Measurements from ENCODE around the gene MAP3K14.

The MAP3K14 gene

GRCh38 chr17:45339646-45340605 is 23.1 kb upstream of the MAP3K14 start:
- DNase-seq (ENCODE audit: low read depth): no peak
- no peak overlapping the region for H3K4me3 ChIP-seq (ENCODE audit: low read length)
- TF ChIP-seq, protein P1, sequence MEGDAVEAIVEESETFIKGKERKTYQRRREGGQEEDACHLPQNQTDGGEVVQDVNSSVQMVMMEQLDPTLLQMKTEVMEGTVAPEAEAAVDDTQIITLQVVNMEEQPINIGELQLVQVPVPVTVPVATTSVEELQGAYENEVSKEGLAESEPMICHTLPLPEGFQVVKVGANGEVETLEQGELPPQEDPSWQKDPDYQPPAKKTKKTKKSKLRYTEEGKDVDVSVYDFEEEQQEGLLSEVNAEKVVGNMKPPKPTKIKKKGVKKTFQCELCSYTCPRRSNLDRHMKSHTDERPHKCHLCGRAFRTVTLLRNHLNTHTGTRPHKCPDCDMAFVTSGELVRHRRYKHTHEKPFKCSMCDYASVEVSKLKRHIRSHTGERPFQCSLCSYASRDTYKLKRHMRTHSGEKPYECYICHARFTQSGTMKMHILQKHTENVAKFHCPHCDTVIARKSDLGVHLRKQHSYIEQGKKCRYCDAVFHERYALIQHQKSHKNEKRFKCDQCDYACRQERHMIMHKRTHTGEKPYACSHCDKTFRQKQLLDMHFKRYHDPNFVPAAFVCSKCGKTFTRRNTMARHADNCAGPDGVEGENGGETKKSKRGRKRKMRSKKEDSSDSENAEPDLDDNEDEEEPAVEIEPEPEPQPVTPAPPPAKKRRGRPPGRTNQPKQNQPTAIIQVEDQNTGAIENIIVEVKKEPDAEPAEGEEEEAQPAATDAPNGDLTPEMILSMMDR (IDR thresholded peaks at IDR 0.05; ENCODE audit: insufficient read depth, low read depth, low read length, missing control alignments): no peak

GRCh38 chr17:45338996-45339535 is 22.2 kb upstream of the MAP3K14 start:
- TF ChIP-seq, protein P1 (IDR thresholded peaks at IDR 0.05; ENCODE audit: insufficient read depth, low read depth, low read length, missing control alignments): no peak
- no peak for DNase-seq (ENCODE audit: low read depth)
- H3K4me3 ChIP-seq (ENCODE audit: low read length): no peak overlapping the region

DNA sequence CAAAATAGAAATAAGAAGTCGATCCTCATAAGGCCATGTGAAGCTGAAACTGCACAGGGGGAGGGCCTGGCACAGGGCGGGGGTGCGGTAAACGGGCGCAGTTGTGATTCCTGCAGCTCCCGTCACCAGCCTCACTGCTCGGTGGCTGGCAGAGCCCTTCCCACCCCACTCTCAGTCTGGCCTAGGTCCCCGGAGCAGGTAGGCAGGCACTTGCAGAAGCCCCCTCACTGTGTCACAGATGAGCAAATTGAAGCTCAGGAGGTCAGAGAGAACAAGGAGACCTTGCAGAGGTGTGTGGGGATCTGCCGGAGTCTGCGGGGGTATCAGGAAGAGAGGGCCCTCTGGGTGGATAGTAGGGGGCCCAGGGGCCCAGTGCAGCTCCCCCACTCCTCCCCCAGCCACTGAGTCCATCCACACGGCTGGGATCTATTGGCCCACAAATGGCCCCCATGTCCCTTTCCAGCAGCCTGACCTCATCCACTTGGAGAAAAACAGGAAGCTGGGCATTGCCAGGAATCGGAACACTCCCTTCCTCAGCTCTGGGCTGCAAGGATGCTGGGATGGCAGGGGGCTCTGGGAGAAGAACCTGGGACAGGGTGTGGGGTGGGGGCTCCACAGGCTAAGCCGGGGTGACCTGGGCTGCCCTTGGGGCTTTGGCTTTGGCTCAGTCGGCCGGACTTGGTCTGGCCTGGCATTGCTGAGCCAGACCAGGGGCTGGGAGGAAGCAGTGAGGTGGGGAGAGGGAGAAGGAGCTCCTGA is 21.4 kb upstream of the MAP3K14 start:
- TF ChIP-seq, protein P1 (IDR thresholded peaks at IDR 0.05; ENCODE audit: insufficient read depth, low read depth, low read length, missing control alignments): no peak
- no peak overlapping the region for H3K4me3 ChIP-seq (ENCODE audit: low read length)
- DNase-seq (ENCODE audit: low read depth): no peak

DNA sequence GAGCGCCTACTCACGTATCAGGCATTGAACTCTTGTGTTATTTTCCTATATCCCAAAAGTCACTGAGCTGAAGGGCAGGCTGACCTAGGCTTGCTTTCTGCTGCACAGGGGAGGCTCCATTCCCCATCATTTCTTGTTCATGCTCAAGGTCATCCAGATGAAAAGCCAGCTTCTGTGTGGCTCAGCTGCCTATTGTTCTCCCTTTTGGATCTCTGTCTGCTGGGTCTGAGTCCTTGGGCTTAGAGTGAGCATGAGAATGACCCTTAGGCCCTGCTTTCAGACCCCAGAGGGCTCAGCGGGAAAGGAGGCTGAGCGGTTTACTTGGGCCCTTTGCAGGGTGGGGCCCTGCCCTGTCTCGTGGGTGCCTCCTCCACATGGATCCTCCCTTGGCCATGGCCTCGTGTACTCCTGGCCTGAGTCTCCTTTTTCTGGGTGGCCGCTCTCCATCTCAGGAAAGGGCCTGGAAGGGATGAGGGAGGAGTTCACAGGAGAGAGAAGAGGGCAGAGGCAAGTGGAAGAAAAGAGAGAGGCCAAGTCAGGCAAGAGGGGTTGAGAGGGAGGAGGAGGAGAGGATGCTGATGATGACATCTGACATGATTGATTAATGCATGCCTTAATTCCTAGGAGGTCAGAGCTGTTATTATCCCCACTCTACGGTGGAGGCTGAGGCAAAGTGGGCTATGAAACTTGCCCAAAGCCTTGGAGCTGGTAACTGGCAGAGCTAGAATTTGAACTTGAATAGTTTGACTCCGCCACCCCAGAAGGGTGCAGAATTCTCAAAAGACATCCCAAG is 19.8 kb upstream of the MAP3K14 start:
- TF ChIP-seq, protein P1 (IDR thresholded peaks at IDR 0.05; ENCODE audit: insufficient read depth, low read depth, low read length, missing control alignments): no peak
- no peak overlapping the region for H3K4me3 ChIP-seq (ENCODE audit: low read length)
- DNase-seq (ENCODE audit: low read depth): no peak

DNA sequence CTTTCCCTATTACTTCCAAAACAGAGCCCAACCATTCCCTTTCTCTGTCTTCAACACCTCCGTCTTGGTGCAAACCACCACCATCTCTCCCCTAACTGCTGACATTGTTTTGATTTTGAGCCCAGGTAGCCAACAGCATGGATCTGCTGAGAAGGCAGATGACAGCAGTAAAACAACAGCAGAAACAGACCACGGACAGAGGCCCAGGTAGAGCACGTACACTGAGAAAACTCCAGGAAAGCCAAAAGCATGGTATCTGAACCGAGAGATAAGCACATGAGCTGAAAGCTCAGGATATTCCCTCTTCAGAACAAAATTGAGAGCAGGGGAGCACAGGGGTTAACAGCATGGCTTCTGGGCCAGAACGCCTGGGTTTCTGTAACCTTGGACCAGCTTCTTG is 18.9 kb upstream of the MAP3K14 start:
- DNase-seq (ENCODE audit: low read depth): no peak
- TF ChIP-seq, protein P1 (IDR thresholded peaks at IDR 0.05; ENCODE audit: insufficient read depth, low read depth, low read length, missing control alignments): no peak
- no peak overlapping the region for H3K4me3 ChIP-seq (ENCODE audit: low read length)
